PC-9 (cell line): ENCODE results near the gene DOCK3. TPM values are rescaled to one million over a fixed set of nuclear protein-coding genes. Genes with fewer than 3 reads are reported as not detected.

ENCODE experiments used
- BruUV-seq: library from RNA; stranded (reverse); fragments of 400-500 nt; replicated peaks from 2 replicates; lab custom pipeline; 2021; lab: Mats Ljungman, UMichigan
- CTCF ChIA-PET: fragments of 300-600 bp; sonication (Branson Sonifier 250); formaldehyde crosslinking; loops from one replicate; lab custom pipeline; 2022; ENCODE audit warnings: antibody characterized with exemption; lab: Charles Lee
- POLR2A ChIA-PET: fragments of 300-600 bp; sonication (Branson Sonifier 250); formaldehyde crosslinking; loops from one replicate; lab custom pipeline; 2022; ENCODE audit warnings: antibody characterized with exemption; ENCODE audit not compliant: unreplicated experiment; lab: Charles Lee
- DNase-seq, 2 experiments: peaks; one replicate each; pipeline versions ENCODE4 v3.0.0 to v3.0.0-alpha.2; 2015 to 2022; ENCODE audit warnings: mixed read lengths in 1 of 2
- H2AFZ ChIP-seq: fragments of 200-600 bp; sonication (generic); 2 replicates; pipeline ENCODE4 v1.8.1; 2017; ENCODE audit warnings: antibody characterized with exemption
- H3F3A ChIP-seq: fragments of 200-600 bp; sonication (generic); 2 replicates; pipeline ENCODE4 v1.8.1; 2017; ENCODE audit warnings: antibody characterized with exemption, mild to moderate bottlenecking, low read depth; ENCODE audit not compliant: insufficient read depth
- H3K27ac ChIP-seq: fragments of 200-600 bp; sonication (generic); 2 replicates; pipeline ENCODE4 v1.6.1; 2016; ENCODE audit warnings: mixed run types
- H3K27me3 ChIP-seq: fragments of 200-600 bp; sonication (generic); 2 replicates; pipeline ENCODE4 v1.6.1; 2016; ENCODE audit warnings: low read depth, mixed run types; ENCODE audit not compliant: insufficient read depth
- H3K36me3 ChIP-seq: fragments of 200-600 bp; sonication (generic); 2 replicates; pipeline ENCODE4 v1.6.1; 2016; ENCODE audit warnings: low read depth, mixed run types
- H3K4me1 ChIP-seq: fragments of 200-600 bp; sonication (generic); replicated peaks from 2 replicates; pipeline ENCODE4 v1.6.1; 2016; ENCODE audit warnings: mixed run types; ENCODE audit not compliant: insufficient read depth
- H3K4me2 ChIP-seq: fragments of 200-600 bp; sonication (generic); 2 replicates; pipeline ENCODE4 v1.6.1; 2017; ENCODE audit warnings: mixed run types
- H3K4me3 ChIP-seq: fragments of 200-600 bp; sonication (generic); 2 replicates; pipeline ENCODE4 v1.6.1; 2016; ENCODE audit warnings: mixed run types
- H3K79me2 ChIP-seq: fragments of 200-600 bp; sonication (generic); 2 replicates; pipeline ENCODE4 v1.6.1; 2017; ENCODE audit warnings: low read depth, mixed run types
- H3K9me2 ChIP-seq: fragments of 200-600 bp; sonication (generic); 2 replicates; pipeline ENCODE4 v1.8.1; 2017; ENCODE audit warnings: mild to moderate bottlenecking; ENCODE audit not compliant: insufficient read depth
- H3K9me3 ChIP-seq: fragments of 200-600 bp; sonication (generic); 2 replicates; pipeline ENCODE4 v1.8.1; 2016; ENCODE audit warnings: low read depth; ENCODE audit not compliant: insufficient read depth
- H4K20me1 ChIP-seq: fragments of 200-600 bp; sonication (generic); 2 replicates; pipeline ENCODE4 v1.8.1; 2017; ENCODE audit not compliant: insufficient read depth
- CTCF ChIP-seq: fragments of 200-600 bp; sonication (generic); conservative IDR thresholded peaks from 2 replicates; pipeline ENCODE4 v1.6.1; 2017; ENCODE audit warnings: mixed run types, antibody characterized with exemption, mild to moderate bottlenecking, moderate library complexity
- EZH2 ChIP-seq: fragments of 200-600 bp; sonication (generic); IDR thresholded peaks from 2 replicates; pipeline ENCODE4 v1.8.0; 2017; ENCODE audit warnings: antibody characterized with exemption, low read depth
- intact Hi-C: fragments of 100-400 bp; cut with micrococcal nuclease; formaldehyde crosslinking; loops from one replicate; pipeline ENCODE4 v1.10.0; 2022; ENCODE audit not compliant: unreplicated experiment
- total RNA-seq: library from RNA; stranded (reverse); gene quantifications from 2 replicates; pipeline ENCODE4 v1.2.3, GENCODE V29; 2021

Gene DOCK3
- total RNA-seq, 1 experiment from 2014 or later: 16.9 TPM

GRCh38 chr3:51332156-51332555 lies 657.4 kb downstream of the DOCK3 start:
- Histone ChIP-seq H3K9me2 (no peaks in the 10 kb centered on the region), H3K4me2 (no peak overlapping the region), H3K79me2 (no peaks in the 10 kb centered on the region), H3F3A (no peaks in the 10 kb centered on the region), H3K36me3 (no peaks in the 10 kb centered on the region), H3K4me3 (no peak overlapping the region), H3K4me1 (no peaks in the 10 kb centered on the region), H4K20me1 (no peaks in the 10 kb centered on the region), H3K9me3 (no peaks in the 10 kb centered on the region), H3K27ac (no peak overlapping the region), H3K27me3 (no peaks in the 10 kb centered on the region), H2AFZ (no peak overlapping the region)
- TF ChIP-seq CTCF (no peak), EZH2 (no peak)
- no peak for DNase-seq
- ChIA-PET POLR2A (no interaction called here), CTCF (interaction anchor here (0.7 kb wide), 1 partner anchor 171 kb away, joined by 3 read pairs; no protein-coding TSS in a partner anchor)
- intact Hi-C loops: no loop called here
- BruUV-seq: no TSS peak

DNA sequence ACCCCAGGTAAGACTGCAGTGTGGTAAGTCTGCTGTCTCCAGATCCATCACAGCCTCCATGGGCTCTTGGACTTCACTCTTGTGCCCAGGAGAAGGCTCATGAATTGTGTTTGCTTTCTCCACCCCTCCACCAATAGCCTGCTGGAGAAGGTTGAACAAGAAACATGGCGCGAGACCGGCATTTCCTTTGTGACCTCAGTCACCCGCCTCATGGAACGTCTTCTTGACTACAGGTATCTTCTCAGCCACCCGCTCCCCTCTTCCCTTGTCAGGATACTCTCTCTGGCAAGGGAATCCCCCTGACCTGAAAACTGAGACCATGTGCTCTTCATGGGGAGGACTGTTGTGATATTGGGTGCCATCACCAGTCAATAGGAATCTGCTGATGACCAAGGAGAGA lies 658.3 kb downstream of the DOCK3 start:
- no peak for DNase-seq
- Histone ChIP-seq H3K4me3 (no peak overlapping the region), H3K27ac (no peak overlapping the region), H3K4me2 (no peak overlapping the region), H3K27me3 (no peaks in the 10 kb centered on the region), H4K20me1 (no peaks in the 10 kb centered on the region), H3K79me2 (no peaks in the 10 kb centered on the region), H3F3A (no peaks in the 10 kb centered on the region), H3K9me3 (no peaks in the 10 kb centered on the region), H3K9me2 (no peaks in the 10 kb centered on the region), H3K36me3 (no peaks in the 10 kb centered on the region), H3K4me1 (no peaks in the 10 kb centered on the region), H2AFZ (no peak overlapping the region)
- CTCF ChIA-PET: interaction anchor here (0.7 kb wide), 2 partner anchors 170 to 252 kb away, joined by 3 read pairs; no protein-coding TSS in a partner anchor
- no peak for TF ChIP-seq CTCF
- no peak for TF ChIP-seq EZH2
- intact Hi-C loops: no loop called here
- POLR2A ChIA-PET: no interaction called here
- BruUV-seq: no TSS peak

- POLR2A ChIA-PET: no interaction called here
Observed at GRCh38 chr3:51336261-51336660, 661.5 kb downstream of the DOCK3 start.

More at GRCh38 chr3:51336261-51336660, 661.5 kb downstream of the DOCK3 start:
- H3K4me1 ChIP-seq: peaks cover 29% of the 10 kb centered on the region
- intact Hi-C loops: no loop called here
- no peaks in the 10 kb centered on the region for H3K79me2 ChIP-seq
- no peaks in the 10 kb centered on the region for H3K27me3 ChIP-seq
- no peaks in the 10 kb centered on the region for H3K9me3 ChIP-seq
- no peak overlapping the region for H3K4me3 ChIP-seq
- H4K20me1 ChIP-seq: no peaks in the 10 kb centered on the region
- H3F3A ChIP-seq: peaks cover 21% of the 10 kb centered on the region
- CTCF ChIA-PET: no interaction called here
- H2AFZ ChIP-seq: no peak overlapping the region
- no peaks in the 10 kb centered on the region for H3K36me3 ChIP-seq
- no TSS peak for BruUV-seq
- no peak for TF ChIP-seq CTCF
- no peak overlapping the region for H3K27ac ChIP-seq
- no peak for DNase-seq
- H3K9me2 ChIP-seq: no peaks in the 10 kb centered on the region
- no peak overlapping the region for H3K4me2 ChIP-seq
